NOMO-1 treated with DMSO at 0.1 percent for 48 hours (cell line): Measurements from ENCODE around the gene GNE.
A peak's percentile ranks its signal among the peaks of the same experiment; 100 is the strongest.

Source experiments
- DNase-seq: peaks from one replicate; lab custom pipeline; 2025; ENCODE audit not compliant: unreplicated experiment; lab: John Stamatoyannopoulos, UW

Gene GNE

GRCh38 chr9:36169708-36170107 is 88.5 kb downstream of the GNE start:
- DNase-seq, result peak; percentile 93

GRCh38 chr9:36169166-36169565 is 89.1 kb downstream of the GNE start, which contains the start of gene CCIN:
CCIN (plus strand) TSS chr9:36169388; CDS start chr9:36169503, 115 bp downstream.
- no peak for DNase-seq

- peak; percentile 92 for DNase-seq
Observed at GRCh38 chr9:36166168-36166927, 91.9 kb downstream of the GNE start.

- no peak for DNase-seq
Observed at GRCh38 chr9:36165826-36166167, 92.5 kb downstream of the GNE start.

- DNase-seq, result no peak
Observed at GRCh38 chr9:36164989-36165388, 93.3 kb downstream of the GNE start.
